HEK293 (cell line): ENCODE measurements around the gene NPTX1.

Experiments
- CTCF ChIA-PET: fragments of 350-600 bp; formaldehyde crosslinking; extraction: SDS; loops from one replicate; lab custom pipeline; 2021; ENCODE audit warnings: antibody characterized with exemption; lab: Yijun Ruan, JAX
- POLR2A ChIA-PET: fragments of 300-600 bp; formaldehyde crosslinking; extraction: SDS; loops from one replicate; lab custom pipeline; 2020; ENCODE audit warnings: antibody characterized with exemption, inconsistent platforms; lab: Yijun Ruan, JAX
- H3K27ac ChIP-seq: fragments of 200-500 bp; sonication (Bioruptor generic); 2 replicates; pipeline ENCODE4 v1.5.1; 2014; ENCODE audit warnings: low read depth, low read length, control low read depth, inconsistent platforms; ENCODE audit errors: extremely low read depth
- H3K36me3 ChIP-seq, 2 experiments: fragments of 200-500 bp in 1 of 2; sonication (Bioruptor generic) in 1 of 2; 1 replicate in 1 of 2; 2 replicates in 1 of 2; pipeline ENCODE4 v1.5.1; 2014 to 2017; ENCODE audit warnings: inconsistent platforms in 2 of 2, low read length in 2 of 2; ENCODE audit not compliant: control insufficient read depth in 2 of 2, insufficient read depth in 1 of 2
- H3K4me1 ChIP-seq: fragments of 200-500 bp; sonication (Bioruptor generic); 2 replicates; pipeline ENCODE4 v1.5.1; 2014; ENCODE audit warnings: mild to moderate bottlenecking, low read length, inconsistent platforms; ENCODE audit not compliant: control insufficient read depth, insufficient read depth
- H3K4me3 ChIP-seq: 2 replicates; pipeline ENCODE4 v1.5.1; 2011; ENCODE audit warnings: low read depth, mild to moderate bottlenecking, control low read depth, low read length, moderate library complexity
- H3K9me3 ChIP-seq: fragments of 200-500 bp; sonication (Bioruptor generic); 2 replicates; pipeline ENCODE4 v1.5.1; 2014; ENCODE audit warnings: low read depth, low read length, inconsistent platforms; ENCODE audit not compliant: control insufficient read depth, insufficient read depth
- EGR2 ChIP-seq: fragments of 450-650 bp; formaldehyde crosslinking; IDR thresholded peaks from 2 replicates; pipeline ENCODE4 v1.5.1; 2016; ENCODE audit warnings: low read depth, missing biosample characterization, missing genetic modification characterization
- IKZF3 ChIP-seq: fragments of 450-650 bp; IDR thresholded peaks from 2 replicates; pipeline ENCODE4 v1.5.0; 2018; ENCODE audit warnings: missing biosample characterization, mild to moderate bottlenecking, missing genetic modification characterization, moderate library complexity
- INSM2 ChIP-seq: fragments of 450-650 bp; formaldehyde crosslinking; IDR thresholded peaks from 2 replicates; pipeline ENCODE4 v1.5.1; 2016; ENCODE audit warnings: missing biosample characterization, missing genetic modification characterization
- KLF7 ChIP-seq: fragments of 450-650 bp; formaldehyde crosslinking; IDR thresholded peaks from 2 replicates; pipeline ENCODE4 v1.5.1; 2016; ENCODE audit warnings: missing biosample characterization, missing genetic modification characterization, borderline replicate concordance
- KLF9 ChIP-seq: fragments of 450-650 bp; formaldehyde crosslinking; IDR thresholded peaks from 2 replicates; pipeline ENCODE4 v1.5.1; 2016; ENCODE audit warnings: missing biosample characterization, missing genetic modification characterization, low read depth
- REPIN1 ChIP-seq: fragments of 450-650 bp; formaldehyde crosslinking; IDR thresholded peaks from 2 replicates; pipeline ENCODE4 v1.5.1; 2017; ENCODE audit warnings: missing biosample characterization, missing genetic modification characterization, low read depth
- ZBTB7A ChIP-seq: fragments of 450-650 bp; formaldehyde crosslinking; IDR thresholded peaks from 2 replicates; pipeline ENCODE4 v1.5.1; 2016; ENCODE audit warnings: low read depth, missing biosample characterization, missing genetic modification characterization
- ZFHX2 ChIP-seq: fragments of 450-650 bp; formaldehyde crosslinking; conservative IDR thresholded peaks from 2 replicates; pipeline ENCODE4 v1.5.1; 2016; ENCODE audit warnings: missing biosample characterization, missing genetic modification characterization
- ZFP3 ChIP-seq: fragments of 450-650 bp; formaldehyde crosslinking; IDR thresholded peaks from 2 replicates; pipeline ENCODE4 v1.5.1; 2016; ENCODE audit warnings: low read depth, missing biosample characterization, missing genetic modification characterization
- ZNF10 ChIP-seq: fragments of 450-650 bp; formaldehyde crosslinking; IDR thresholded peaks from 2 replicates; pipeline ENCODE4 v1.5.1; 2017; ENCODE audit warnings: missing biosample characterization, missing genetic modification characterization
- ZNF18 ChIP-seq: fragments of 450-650 bp; formaldehyde crosslinking; IDR thresholded peaks from 2 replicates; pipeline ENCODE4 v1.5.1; 2016; ENCODE audit warnings: missing biosample characterization, missing genetic modification characterization
- ZNF19 ChIP-seq: fragments of 450-650 bp; formaldehyde crosslinking; IDR thresholded peaks from 2 replicates; pipeline ENCODE4; 2016; ENCODE audit warnings: missing biosample characterization, missing genetic modification characterization, low read depth
- ZNF302 ChIP-seq: fragments of 450-650 bp; formaldehyde crosslinking; IDR thresholded peaks from 2 replicates; pipeline ENCODE4 v1.5.1; 2016; ENCODE audit warnings: missing biosample characterization, missing genetic modification characterization, low read depth
- ZNF324 ChIP-seq: fragments of 450-650 bp; formaldehyde crosslinking; IDR thresholded peaks from 2 replicates; pipeline ENCODE4 v1.5.1; 2016; ENCODE audit warnings: missing biosample characterization, missing genetic modification characterization
- ZNF366 ChIP-seq: fragments of 450-650 bp; formaldehyde crosslinking; conservative IDR thresholded peaks from 2 replicates; pipeline ENCODE4 v1.5.1; 2016; ENCODE audit warnings: missing biosample characterization, missing genetic modification characterization
- ZNF398 ChIP-seq: fragments of 450-650 bp; formaldehyde crosslinking; IDR thresholded peaks from 2 replicates; pipeline ENCODE4 v1.5.1; 2017; ENCODE audit warnings: missing biosample characterization, missing genetic modification characterization
- ZNF404 ChIP-seq: fragments of 450-650 bp; formaldehyde crosslinking; IDR thresholded peaks from 2 replicates; pipeline ENCODE4 v1.5.1; 2017; ENCODE audit warnings: missing biosample characterization, missing genetic modification characterization
- ZNF449 ChIP-seq: fragments of 450-650 bp; formaldehyde crosslinking; IDR thresholded peaks from 2 replicates; pipeline ENCODE4 v1.5.1; 2017; ENCODE audit warnings: missing biosample characterization, mild to moderate bottlenecking, missing genetic modification characterization, moderate library complexity
- ZNF571 ChIP-seq: fragments of 450-650 bp; formaldehyde crosslinking; IDR thresholded peaks from 2 replicates; pipeline ENCODE4 v1.5.0; 2017; ENCODE audit warnings: missing biosample characterization, missing genetic modification characterization
- ZNF639 ChIP-seq: fragments of 450-650 bp; formaldehyde crosslinking; IDR thresholded peaks from 2 replicates; pipeline ENCODE4 v1.5.1; 2016; ENCODE audit warnings: missing biosample characterization, missing genetic modification characterization
- ZNF785 ChIP-seq: fragments of 450-650 bp; formaldehyde crosslinking; IDR thresholded peaks from 2 replicates; pipeline ENCODE4 v1.5.1; 2016; ENCODE audit warnings: missing biosample characterization, missing genetic modification characterization
- ZSCAN16 ChIP-seq: fragments of 450-650 bp; formaldehyde crosslinking; IDR thresholded peaks from 2 replicates; pipeline ENCODE4 v1.5.1; 2016; ENCODE audit warnings: missing biosample characterization, missing genetic modification characterization
- ZSCAN5A ChIP-seq: fragments of 450-650 bp; formaldehyde crosslinking; IDR thresholded peaks from 2 replicates; pipeline ENCODE4 v1.5.1; 2016; ENCODE audit warnings: missing biosample characterization, missing genetic modification characterization

The NPTX1 gene

GRCh38 chr17:80519091-80519781 lies 42.8 kb upstream of the NPTX1 start (continued):
- TF ChIP-seq ZBTB7A (no peak), ZNF19 (tag by site-specific recombination) (no peak), ZFP3 (no peak), ZSCAN16 (tag by site-specific recombination) (no peak), ZSCAN5A (tag by site-specific recombination) (no peak), ZNF449 (no peak)

- no peak overlapping the region for H3K4me3 ChIP-seq
- ChIA-PET CTCF (no interaction called here), POLR2A (no interaction called here)
- no peak overlapping the region for H3K27ac ChIP-seq
- TF ChIP-seq ZNF571 (tag by site-specific recombination) (no peak), ZNF366 (tag by site-specific recombination) (peak; percentile 94), ZFHX2 (peak; percentile 63), EGR2 (tag by site-specific recombination) (peak; percentile 95), ZNF10 (tag by site-specific recombination) (no peak), ZNF302 (tag by site-specific recombination) (no peak)
- H3K36me3 ChIP-seq = no peaks in the 10 kb centered on the region
- no peaks in the 10 kb centered on the region for H3K9me3 ChIP-seq
- no peaks in the 10 kb centered on the region for H3K4me1 ChIP-seq
These were observed 42.0 kb upstream of the NPTX1 start for GRCh38 chr17:80518392-80518791.

GRCh38 chr17:80517641-80518040 lies 41.2 kb upstream of the NPTX1 start:
- no peak overlapping the region for H3K4me3 ChIP-seq
- no peaks in the 10 kb centered on the region for H3K9me3 ChIP-seq
- ChIA-PET POLR2A (no interaction called here), CTCF (no interaction called here)
- H3K36me3 ChIP-seq = no peaks in the 10 kb centered on the region
- H3K27ac ChIP-seq = no peak overlapping the region
- no peaks in the 10 kb centered on the region for H3K4me1 ChIP-seq
- TF ChIP-seq IKZF3 (tag by site-specific recombination) = no peak
- TF ChIP-seq KLF9 (tag by site-specific recombination) = no peak
- TF ChIP-seq ZNF398 (tag by site-specific recombination) = no peak
- TF ChIP-seq ZNF785 (tag by site-specific recombination) = no peak
- TF ChIP-seq KLF7 (tag by site-specific recombination) = no peak
- no peak for TF ChIP-seq ZNF639 (tag by site-specific recombination)
- no peak for TF ChIP-seq ZNF18 (tag by site-specific recombination)
- TF ChIP-seq ZSCAN16 (tag by site-specific recombination) = no peak
- no peak for TF ChIP-seq REPIN1
- no peak for TF ChIP-seq ZNF404 (tag by site-specific recombination)
- TF ChIP-seq INSM2 (tag by site-specific recombination) = no peak
- TF ChIP-seq ZNF324 = no peak
